ENCODE data around the gene ATP2B2. TPM values are rescaled to one million over a fixed set of nuclear protein-coding genes. Genes with fewer than 3 reads are reported as not detected.
"Not testable (repeated sequence)": the region's sequence is repeated elsewhere in the genome, so short reads cannot be mapped to it uniquely, and the experiment has no call there.

ATP2B2 gene
- total RNA-seq, 1 donor from 2014 or later, result not detected

- Mint-ChIP-seq H3K4me1 (ENCODE audit: low read depth) (peaks cover 28% of the 10 kb centered on the region), H3K4me3 (no peak overlapping the region), H3K36me3 (ENCODE audit: low read depth) (no peaks in the 10 kb centered on the region), H3K27ac (no peak overlapping the region), H3K9me3 (peaks cover 9% of the 10 kb centered on the region), H3K27me3 (ENCODE audit: insufficient read depth) (peaks cover 5% of the 10 kb centered on the region)
- no peak for DNase-seq (ENCODE audit: low spot score)
- intact Hi-C loops (cut with micrococcal nuclease), result no loop called here
Observed at GRCh38 chr3:10547413-10547812, 42.0 kb upstream of the ATP2B2 start.

GRCh38 chr3:10546820-10547263, 41.5 kb upstream of the ATP2B2 start:
- Mint-ChIP-seq H3K4me1 (ENCODE audit: low read depth) (peaks cover 22% of the 10 kb centered on the region), H3K36me3 (ENCODE audit: low read depth) (no peaks in the 10 kb centered on the region), H3K4me3 (no peak overlapping the region), H3K9me3 (peaks cover 15% of the 10 kb centered on the region), H3K27me3 (ENCODE audit: insufficient read depth) (peaks cover 5% of the 10 kb centered on the region), H3K27ac (no peak overlapping the region)
- no peak for DNase-seq (ENCODE audit: low spot score)
- intact Hi-C loops (cut with micrococcal nuclease), result no loop called here

- Mint-ChIP-seq H3K27me3 (ENCODE audit: insufficient read depth) (peaks cover 5% of the 10 kb centered on the region), H3K4me3 (no peak overlapping the region), H3K27ac (no peak overlapping the region), H3K9me3 (peaks cover 21% of the 10 kb centered on the region), H3K4me1 (ENCODE audit: low read depth) (peaks cover 16% of the 10 kb centered on the region), H3K36me3 (ENCODE audit: low read depth) (no peaks in the 10 kb centered on the region)
- intact Hi-C loops (cut with micrococcal nuclease), result no loop called here
- no peak for DNase-seq (ENCODE audit: low spot score)
Observed at GRCh38 chr3:10546181-10546624, 40.8 kb upstream of the ATP2B2 start.

DNA sequence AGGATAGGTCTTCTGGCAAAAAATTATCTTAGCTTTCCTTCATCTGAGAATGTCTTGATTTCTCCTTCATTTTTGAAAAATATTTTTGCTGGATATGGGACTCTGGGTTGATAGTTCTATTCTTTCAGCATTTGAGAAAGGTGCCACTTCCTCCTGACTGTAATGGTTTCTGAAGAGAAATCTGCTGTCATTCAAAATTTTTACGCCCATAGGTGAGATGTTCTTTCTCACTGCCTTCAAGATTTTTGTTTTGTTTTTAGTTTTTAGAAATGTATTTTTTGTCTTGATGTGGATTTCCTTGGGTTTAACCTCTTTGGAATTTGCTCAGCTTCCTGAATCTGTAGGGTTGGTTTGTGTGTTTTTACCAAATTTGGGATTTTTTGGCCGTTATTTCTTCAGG, 37.1 kb upstream of the ATP2B2 start:
- H3K4me3 Mint-ChIP-seq, result no peak overlapping the region
- no peak for DNase-seq (ENCODE audit: low spot score)
- intact Hi-C loops (cut with micrococcal nuclease), result no loop called here
- H3K9me3 Mint-ChIP-seq, result peaks cover 26% of the 10 kb centered on the region
- H3K27ac Mint-ChIP-seq, result no peak overlapping the region
- peaks cover 1% of the 10 kb centered on the region for H3K36me3 Mint-ChIP-seq (ENCODE audit: low read depth)
- peaks cover 14% of the 10 kb centered on the region for H3K27me3 Mint-ChIP-seq (ENCODE audit: insufficient read depth)
- H3K4me1 Mint-ChIP-seq (ENCODE audit: low read depth), result no peaks in the 10 kb centered on the region

- H3K4me1 Mint-ChIP-seq (ENCODE audit: low read depth); H3K4me3 Mint-ChIP-seq; H3K27ac Mint-ChIP-seq; intact Hi-C loops (cut with micrococcal nuclease); DNase-seq (ENCODE audit: low spot score); H3K36me3 Mint-ChIP-seq (ENCODE audit: low read depth): not testable (repeated sequence)
- Mint-ChIP-seq H3K27me3 (ENCODE audit: insufficient read depth) (peaks cover 11% of the 10 kb centered on the region), H3K9me3 (peaks cover 26% of the 10 kb centered on the region)
Observed at GRCh38 chr3:10540347-10540746, 35.0 kb upstream of the ATP2B2 start.

GRCh38 chr3:10534066-10534465, 28.7 kb upstream of the ATP2B2 start:
- Mint-ChIP-seq H3K4me3 (no peak overlapping the region), H3K4me1 (ENCODE audit: low read depth) (no peaks in the 10 kb centered on the region), H3K9me3 (no peaks in the 10 kb centered on the region), H3K36me3 (ENCODE audit: low read depth) (peaks cover 1% of the 10 kb centered on the region), H3K27me3 (ENCODE audit: insufficient read depth) (peaks cover 4% of the 10 kb centered on the region), H3K27ac (no peak overlapping the region)
- no peak for DNase-seq (ENCODE audit: low spot score)
- intact Hi-C loops (cut with micrococcal nuclease), result no loop called here

DNA sequence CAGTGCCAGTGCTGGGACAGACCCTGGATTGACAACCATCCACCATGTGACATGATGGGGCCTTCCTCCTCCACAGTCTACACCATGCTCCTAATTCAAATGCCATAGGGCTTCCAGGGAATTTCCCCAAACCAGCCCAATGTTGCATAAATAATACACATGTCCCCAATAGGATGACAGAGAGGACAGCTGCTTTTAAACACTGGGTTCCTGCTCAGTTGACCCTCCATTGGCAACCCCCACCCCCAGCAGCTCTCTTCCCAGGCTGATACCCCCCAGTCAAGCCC, 28.3 kb upstream of the ATP2B2 start:
- Mint-ChIP-seq H3K27me3 (ENCODE audit: insufficient read depth) (peaks cover 1% of the 10 kb centered on the region), H3K4me3 (no peak overlapping the region), H3K27ac (no peak overlapping the region), H3K36me3 (ENCODE audit: low read depth) (no peaks in the 10 kb centered on the region), H3K4me1 (ENCODE audit: low read depth) (no peaks in the 10 kb centered on the region), H3K9me3 (no peaks in the 10 kb centered on the region)
- DNase-seq (ENCODE audit: low spot score), result no peak
- intact Hi-C loops (cut with micrococcal nuclease), result no loop called here

- Mint-ChIP-seq H3K4me1 (ENCODE audit: low read depth) (no peaks in the 10 kb centered on the region), H3K4me3 (no peak overlapping the region), H3K27me3 (ENCODE audit: insufficient read depth) (no peaks in the 10 kb centered on the region), H3K36me3 (ENCODE audit: low read depth) (no peaks in the 10 kb centered on the region), H3K9me3 (no peaks in the 10 kb centered on the region), H3K27ac (no peak overlapping the region)
- intact Hi-C loops (cut with micrococcal nuclease), result no loop called here
- no peak for DNase-seq (ENCODE audit: low spot score)
Observed at GRCh38 chr3:10532939-10533736, 27.8 kb upstream of the ATP2B2 start.

- H3K36me3 Mint-ChIP-seq (ENCODE audit: low read depth), result no peaks in the 10 kb centered on the region
- peaks cover 1% of the 10 kb centered on the region for H3K27me3 Mint-ChIP-seq (ENCODE audit: insufficient read depth)
- no peak overlapping the region for H3K27ac Mint-ChIP-seq
- intact Hi-C loops (cut with micrococcal nuclease), result no loop called here
- no peak for DNase-seq (ENCODE audit: low spot score)
- no peaks in the 10 kb centered on the region for H3K4me1 Mint-ChIP-seq (ENCODE audit: low read depth)
- no peaks in the 10 kb centered on the region for H3K9me3 Mint-ChIP-seq
- no peak overlapping the region for H3K4me3 Mint-ChIP-seq
Observed at GRCh38 chr3:10531031-10531430, 25.6 kb upstream of the ATP2B2 start.

GRCh38 chr3:10530241-10530640, 24.9 kb upstream of the ATP2B2 start:
- Mint-ChIP-seq H3K9me3 (no peaks in the 10 kb centered on the region), H3K27ac (no peak overlapping the region), H3K27me3 (ENCODE audit: insufficient read depth) (peaks cover 4% of the 10 kb centered on the region), H3K4me1 (ENCODE audit: low read depth) (no peaks in the 10 kb centered on the region), H3K36me3 (ENCODE audit: low read depth) (no peaks in the 10 kb centered on the region), H3K4me3 (no peak overlapping the region)
- DNase-seq (ENCODE audit: low spot score), result no peak
- intact Hi-C loops (cut with micrococcal nuclease), result no loop called here

DNA sequence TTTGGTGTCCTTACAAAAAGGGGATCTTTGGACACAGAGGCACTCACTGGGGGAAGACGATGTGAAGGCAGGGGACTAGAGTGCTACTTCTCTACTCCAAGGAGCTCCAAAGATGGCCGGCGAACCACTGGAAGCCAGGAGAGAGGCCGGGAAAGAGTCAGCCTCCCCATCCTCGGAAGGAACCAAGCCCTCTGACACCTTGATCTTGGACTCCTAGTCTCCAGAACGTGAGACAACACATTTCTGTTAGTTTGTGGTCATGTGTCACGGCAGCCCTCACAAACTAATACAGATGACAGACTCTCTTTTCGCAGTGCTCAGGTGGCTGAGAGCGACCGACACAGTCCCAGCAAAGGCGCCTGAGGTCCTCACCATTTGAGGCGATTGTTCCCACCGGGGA, 24.4 kb upstream of the ATP2B2 start:
- no peak for DNase-seq (ENCODE audit: low spot score)
- H3K4me3 Mint-ChIP-seq, result no peak overlapping the region
- no peak overlapping the region for H3K27ac Mint-ChIP-seq
- H3K27me3 Mint-ChIP-seq (ENCODE audit: insufficient read depth), result peaks cover 6% of the 10 kb centered on the region
- intact Hi-C loops (cut with micrococcal nuclease), result no loop called here
- no peaks in the 10 kb centered on the region for H3K4me1 Mint-ChIP-seq (ENCODE audit: low read depth)
- H3K36me3 Mint-ChIP-seq (ENCODE audit: low read depth), result no peaks in the 10 kb centered on the region
- no peaks in the 10 kb centered on the region for H3K9me3 Mint-ChIP-seq

DNA sequence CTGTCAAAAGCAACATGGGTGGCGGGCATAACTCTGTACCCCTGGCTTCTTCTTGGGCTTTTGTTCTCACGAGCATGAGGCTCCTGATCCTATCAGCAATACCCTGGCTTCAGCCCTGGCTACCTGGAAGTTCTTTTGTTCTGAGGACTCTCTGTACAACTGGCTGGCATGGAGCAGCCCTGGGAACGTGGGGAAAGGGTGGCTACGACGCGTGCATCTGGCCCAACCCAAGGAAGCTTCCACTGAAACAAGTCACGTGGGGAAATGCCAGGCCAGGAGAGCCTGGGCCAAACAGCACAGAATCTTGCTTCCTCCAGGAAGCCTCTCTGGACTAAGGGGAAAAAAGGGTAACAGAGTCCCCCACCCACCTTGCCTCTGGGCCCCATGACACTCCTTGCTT, 22.7 kb upstream of the ATP2B2 start:
- H3K4me3 Mint-ChIP-seq, result no peak overlapping the region
- no peak overlapping the region for H3K27ac Mint-ChIP-seq
- H3K36me3 Mint-ChIP-seq (ENCODE audit: low read depth), result no peaks in the 10 kb centered on the region
- H3K27me3 Mint-ChIP-seq (ENCODE audit: insufficient read depth), result peaks cover 23% of the 10 kb centered on the region
- intact Hi-C loops (cut with micrococcal nuclease), result no loop called here
- no peak for DNase-seq (ENCODE audit: low spot score)
- H3K9me3 Mint-ChIP-seq, result no peaks in the 10 kb centered on the region
- H3K4me1 Mint-ChIP-seq (ENCODE audit: low read depth), result no peaks in the 10 kb centered on the region

GRCh38 chr3:10527295-10528001, 22.1 kb upstream of the ATP2B2 start:
- no peaks in the 10 kb centered on the region for H3K4me1 Mint-ChIP-seq (ENCODE audit: low read depth)
- H3K27ac Mint-ChIP-seq, result no peak overlapping the region
- no peak for DNase-seq (ENCODE audit: low spot score)
- H3K9me3 Mint-ChIP-seq, result no peaks in the 10 kb centered on the region
- H3K4me3 Mint-ChIP-seq, result no peak overlapping the region
- no peaks in the 10 kb centered on the region for H3K36me3 Mint-ChIP-seq (ENCODE audit: low read depth)
- peaks cover 26% of the 10 kb centered on the region for H3K27me3 Mint-ChIP-seq (ENCODE audit: insufficient read depth)
- intact Hi-C loops (cut with micrococcal nuclease), result no loop called here

Measured in activated T-helper 1 cell treated with anti-CD3 and anti-CD28 coated beads, Interleukin-12 subunit alpha, Interleukin-12 subunit beta, Interleukin-2, Interleukin-4 antibody, amounts not matched to agents 30 ng/mL and 10 ng/mL and 1 ng/mL, durations not matched to agents 14 hours and 24 hours and 36 hours (primary cell).